ENCODE data around the gene CACNA1I. TPM values are rescaled to one million over a fixed set of nuclear protein-coding genes. Genes with fewer than 3 reads are reported as not detected.

Gene CACNA1I
- polyA plus RNA-seq, 3 donors = 0.09 to 0.10 (median 0.09) TPM

DNA sequence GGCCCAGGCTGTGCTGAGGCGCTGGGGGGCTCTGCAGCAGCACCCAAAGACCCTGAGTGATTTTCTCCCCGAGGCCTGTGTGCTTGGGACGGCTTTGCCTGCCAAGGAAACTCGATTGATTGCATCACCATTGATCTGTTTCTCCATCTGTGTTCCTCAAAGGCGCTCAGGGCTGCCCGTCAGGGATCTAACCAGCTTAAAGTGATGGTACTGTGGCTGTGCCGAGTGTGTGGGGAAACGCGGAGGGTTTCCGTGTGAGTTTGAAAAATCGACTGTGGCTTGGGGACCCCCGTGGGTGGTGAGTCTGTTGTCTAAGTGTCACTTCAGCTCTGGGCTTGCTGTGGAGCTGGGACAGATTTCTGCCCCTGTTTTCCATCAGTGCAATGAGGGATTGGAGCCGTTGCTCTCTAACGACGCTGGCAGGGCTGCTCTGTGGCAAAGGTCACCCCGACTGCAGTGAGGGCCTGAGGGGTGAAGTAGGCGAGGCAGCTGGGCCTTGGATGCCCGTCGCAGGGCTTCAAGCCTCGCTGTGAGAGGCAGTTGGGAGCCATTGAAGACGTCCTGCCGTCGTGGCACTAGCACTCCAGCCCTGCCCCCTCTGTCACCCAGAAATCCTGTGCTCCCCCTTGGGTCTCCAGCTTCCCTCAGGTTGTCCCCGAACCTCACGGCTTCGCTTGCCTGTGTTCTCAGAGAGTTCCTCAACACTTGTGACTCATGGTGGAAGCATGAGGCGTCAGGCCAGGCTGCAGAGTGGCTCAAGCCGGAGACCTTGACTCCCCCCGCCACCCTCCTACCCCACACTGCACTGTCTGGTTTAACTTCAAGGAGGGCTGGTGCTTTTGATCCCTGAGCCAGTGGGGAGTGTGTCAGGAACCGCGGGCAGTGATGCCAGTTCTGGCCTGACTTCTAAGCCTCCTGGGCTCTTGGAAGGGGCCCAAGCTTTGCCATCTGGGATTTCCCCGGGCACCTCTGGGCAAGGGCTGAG is 21.8 kb downstream of the CACNA1I start:
- DNase-seq (ENCODE audit: extremely low read depth in 1 of 11, low read depth in 9 of 11, low spot score in 4 of 11) = no peak

DNA sequence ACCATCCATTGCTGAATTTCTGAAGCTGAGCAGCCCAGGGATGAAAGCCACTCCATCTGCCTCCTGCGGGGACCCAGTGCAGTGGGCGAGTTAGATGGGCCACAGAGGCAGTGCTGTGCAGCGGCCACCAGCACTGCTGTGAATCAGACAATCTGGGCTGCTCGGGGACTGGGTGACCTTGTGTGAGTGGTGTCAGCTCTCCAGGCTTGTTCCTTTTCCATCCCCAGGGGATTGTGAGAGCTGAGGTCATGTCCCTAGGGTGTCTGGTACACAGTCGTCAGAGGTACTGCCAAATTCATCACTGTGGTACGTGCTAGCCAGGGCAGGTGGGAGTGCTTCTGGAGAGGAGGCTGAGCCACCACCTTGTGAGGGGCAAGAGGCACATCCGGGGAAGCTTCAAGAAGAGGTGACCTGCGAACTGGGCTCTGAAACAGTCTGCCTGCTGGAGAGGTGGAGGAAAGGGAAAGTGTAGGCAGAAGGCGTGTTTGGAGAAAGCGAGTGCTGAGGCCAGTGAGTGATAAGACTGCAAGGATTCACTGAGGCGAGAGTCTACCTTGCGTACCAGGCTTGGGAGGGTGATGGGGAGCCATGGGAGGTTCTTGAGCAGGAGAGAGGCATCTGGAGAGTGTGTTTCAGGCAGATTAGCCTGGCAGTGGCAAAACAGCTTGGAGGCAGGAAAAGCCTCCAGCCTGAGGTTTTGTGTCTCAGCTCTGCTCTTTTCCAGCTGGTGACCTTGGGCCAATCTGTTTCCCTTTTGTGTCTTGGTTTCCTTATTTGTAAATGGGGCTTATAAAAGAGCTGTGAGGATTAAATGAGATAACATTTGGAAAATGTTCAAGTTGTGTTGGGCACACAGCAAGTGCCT is 22.7 kb downstream of the CACNA1I start:
- DNase-seq (ENCODE audit: extremely low read depth in 1 of 11, low read depth in 9 of 11, low spot score in 4 of 11) = no peak

DNA sequence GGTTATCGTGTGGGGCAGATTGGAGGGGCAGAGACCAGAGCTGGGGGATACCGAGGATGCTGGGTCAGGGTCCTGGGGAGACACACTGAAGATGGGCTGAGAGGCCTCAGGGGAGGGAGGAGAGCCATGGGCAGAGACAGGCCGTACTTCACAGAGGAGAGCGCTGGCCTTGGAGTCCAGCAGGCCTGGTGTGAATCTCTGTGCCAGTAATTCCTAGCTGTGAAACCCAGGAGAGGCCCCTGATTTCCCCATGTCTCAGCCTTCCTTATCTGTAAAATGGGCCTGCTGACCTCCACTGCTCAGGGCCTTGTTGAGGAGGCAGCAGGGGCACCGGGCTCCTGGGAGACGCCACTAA is 23.4 kb downstream of the CACNA1I start:
- DNase-seq (ENCODE audit: extremely low read depth in 1 of 11, low read depth in 9 of 11, low spot score in 4 of 11) = no peak

DNA sequence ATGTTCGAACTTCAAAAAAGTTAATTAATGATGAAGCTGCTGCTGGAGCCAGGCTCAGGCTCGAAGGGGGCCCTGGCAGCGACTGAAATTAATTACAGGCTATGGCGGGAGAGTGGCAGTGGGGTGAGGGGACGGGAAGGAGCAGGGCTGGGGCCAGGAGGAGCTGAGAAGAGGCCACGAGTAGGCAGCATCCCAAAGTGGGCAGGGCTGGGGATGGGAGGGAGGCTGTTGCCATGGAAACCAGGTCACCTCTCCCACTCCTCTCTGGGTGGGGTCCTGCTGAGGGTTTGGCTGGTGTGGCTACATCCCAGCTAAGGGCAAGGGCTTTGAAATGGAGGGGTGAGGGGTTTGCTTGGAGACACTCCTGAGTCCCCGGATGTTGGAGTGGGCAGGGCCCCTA is 23.9 kb downstream of the CACNA1I start:
- no peak for DNase-seq (ENCODE audit: extremely low read depth in 1 of 11, low read depth in 9 of 11, low spot score in 4 of 11)

DNA sequence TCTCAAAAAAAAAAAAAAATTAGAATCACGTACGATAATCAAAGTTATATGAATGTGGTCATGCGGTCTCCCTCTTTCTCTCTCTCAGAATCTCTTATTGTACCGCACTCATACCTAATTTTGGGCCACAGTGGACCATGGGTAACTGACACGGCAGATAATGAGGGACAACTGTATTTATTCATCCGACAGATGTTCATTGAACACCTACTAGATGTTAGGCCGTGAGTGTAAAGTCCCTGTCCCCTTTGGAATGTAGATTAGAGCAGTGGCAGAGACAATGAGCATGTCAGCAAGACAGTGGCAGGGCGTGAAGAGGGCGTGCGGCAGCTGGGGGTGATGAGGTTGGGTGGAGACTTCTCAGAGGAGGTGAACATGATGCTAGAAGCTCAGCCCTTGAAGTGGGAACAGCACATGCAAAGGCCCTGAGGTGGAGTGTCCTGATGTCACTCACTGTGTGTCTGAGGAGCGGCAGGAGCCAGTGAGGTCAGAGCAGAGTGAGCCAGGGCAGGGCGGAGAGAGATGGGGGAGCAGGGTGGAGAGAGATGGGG is 25.1 kb downstream of the CACNA1I start:
- no peak for DNase-seq (ENCODE audit: extremely low read depth in 1 of 11, low read depth in 9 of 11, low spot score in 4 of 11)

DNA sequence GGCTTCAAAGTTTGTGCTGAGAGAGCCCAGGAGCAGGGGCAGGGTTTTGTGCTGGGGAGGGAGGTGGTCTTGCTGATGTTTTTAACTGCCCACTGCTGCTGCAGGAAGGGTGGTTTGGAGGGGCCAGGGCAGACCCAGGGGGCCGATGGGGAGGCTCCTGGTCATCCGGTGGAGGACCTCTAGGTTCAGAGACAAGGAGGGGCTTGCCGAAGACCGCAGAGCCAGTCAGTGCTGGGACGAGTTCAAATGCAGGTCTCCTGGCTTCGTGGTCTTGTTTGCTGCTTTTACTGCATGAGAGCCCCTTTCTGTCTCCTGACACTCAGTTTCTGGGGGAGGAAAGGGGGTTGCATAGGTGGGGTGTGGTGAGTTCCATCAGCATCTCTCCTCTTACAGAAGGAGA is 26.0 kb downstream of the CACNA1I start:
- no peak for DNase-seq (ENCODE audit: extremely low read depth in 1 of 11, low read depth in 9 of 11, low spot score in 4 of 11)

DNA sequence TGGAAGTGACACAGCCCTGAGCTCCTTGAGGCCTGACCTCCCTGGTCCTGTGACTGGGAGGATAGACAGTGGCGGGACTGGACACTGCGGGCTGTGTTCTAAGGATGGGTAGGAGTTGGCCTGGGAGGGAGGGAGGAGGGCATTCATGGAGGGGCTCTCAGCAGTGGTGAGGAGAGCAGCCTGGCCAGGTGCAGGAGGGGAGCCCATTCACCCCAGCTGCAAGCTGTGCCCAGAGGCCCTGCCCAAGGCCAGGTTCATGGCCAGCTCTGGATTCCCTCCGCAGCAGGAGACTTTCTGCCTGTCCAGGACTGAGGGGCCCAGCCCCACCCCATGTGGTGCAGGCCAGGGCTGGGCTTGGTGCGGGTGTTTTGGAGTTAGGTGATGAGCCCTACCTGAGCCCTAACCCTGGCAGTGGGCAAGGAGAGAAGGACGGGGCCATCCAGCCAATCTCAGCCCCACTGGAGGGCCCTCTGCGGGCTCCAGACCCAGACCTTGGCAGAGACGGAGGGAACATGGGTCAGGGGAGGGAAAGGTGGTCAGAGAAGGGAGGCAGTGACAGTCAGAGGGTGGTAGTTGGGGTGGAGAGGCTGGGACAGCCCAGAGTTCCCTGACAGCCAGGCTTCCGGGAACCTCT is 26.8 kb downstream of the CACNA1I start:
- no peak for DNase-seq (ENCODE audit: extremely low read depth in 1 of 11, low read depth in 9 of 11, low spot score in 4 of 11)

DNA sequence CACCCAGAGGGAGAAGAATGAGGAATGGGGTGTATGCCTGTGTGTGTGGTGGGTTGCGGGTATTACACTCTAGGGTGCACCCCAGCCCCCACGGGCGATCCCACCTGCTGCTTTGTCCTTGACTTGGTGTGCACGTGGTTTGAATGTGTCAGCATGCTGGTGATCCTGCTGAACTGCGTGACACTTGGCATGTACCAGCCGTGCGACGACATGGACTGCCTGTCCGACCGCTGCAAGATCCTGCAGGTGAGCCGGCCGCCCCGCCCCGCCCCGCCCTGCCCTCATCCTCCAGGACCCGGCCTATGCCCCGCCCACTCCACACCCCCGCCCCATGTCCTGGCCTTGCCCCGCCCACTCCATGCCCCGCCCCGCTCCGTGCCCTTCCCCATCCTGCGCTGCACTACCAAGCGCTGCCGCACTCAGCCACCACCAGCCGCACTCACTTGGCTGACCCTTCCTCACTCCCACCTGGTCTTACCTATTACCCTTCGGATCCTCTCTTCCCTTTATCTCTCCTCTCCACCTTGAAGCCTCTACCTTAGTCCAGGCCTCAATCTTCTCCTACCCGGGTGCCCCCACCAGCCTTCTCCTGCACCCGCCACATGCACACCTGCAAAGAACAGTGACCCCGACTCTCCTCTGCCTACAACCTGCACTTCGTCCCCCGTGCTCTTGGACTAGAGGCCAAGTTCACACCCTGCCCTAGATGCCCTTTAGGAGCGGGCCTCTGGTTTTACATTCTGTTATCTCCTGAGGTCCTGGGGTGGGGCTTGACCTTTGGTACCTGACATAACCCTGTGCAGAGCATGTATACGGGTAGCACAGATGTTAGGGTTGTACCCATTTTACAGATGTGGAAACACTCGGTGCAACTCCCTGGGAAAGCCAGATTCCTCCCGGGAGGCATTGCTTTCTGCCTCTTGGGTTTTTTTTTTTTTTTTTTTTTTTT is 27.7 kb downstream of the CACNA1I start:
- DNase-seq (ENCODE audit: extremely low read depth in 1 of 11, low read depth in 9 of 11, low spot score in 4 of 11) = no peak

DNA sequence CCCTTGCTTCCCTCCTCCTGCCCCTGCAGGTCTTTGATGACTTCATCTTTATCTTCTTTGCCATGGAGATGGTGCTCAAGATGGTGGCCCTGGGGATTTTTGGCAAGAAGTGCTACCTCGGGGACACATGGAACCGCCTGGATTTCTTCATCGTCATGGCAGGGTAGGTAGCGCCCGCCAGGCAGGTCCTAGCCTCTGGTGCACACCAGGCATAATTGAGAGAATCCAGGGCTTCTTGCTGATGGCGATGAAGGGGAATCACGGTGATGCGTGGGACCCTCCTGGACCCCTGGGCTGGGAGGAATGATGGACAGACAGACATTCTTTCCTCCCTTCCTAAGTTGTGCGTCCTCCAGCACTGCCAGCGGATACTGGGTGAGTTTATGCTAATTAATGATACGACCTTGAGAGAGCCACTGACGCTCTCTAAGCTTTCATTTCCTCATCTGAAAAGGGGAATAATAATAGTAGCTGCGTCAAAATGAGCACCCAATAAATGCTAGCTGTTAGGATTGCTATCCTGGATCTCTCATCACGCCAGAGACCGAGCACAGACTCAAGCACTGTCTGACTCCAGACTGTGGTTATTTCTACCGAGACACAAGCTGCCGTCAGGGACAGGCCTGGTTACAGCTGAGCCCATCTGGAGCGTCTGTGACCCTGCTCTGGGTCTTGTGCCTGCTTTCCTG is 30.1 kb downstream of the CACNA1I start:
- no peak for DNase-seq (ENCODE audit: extremely low read depth in 1 of 11, low read depth in 9 of 11, low spot score in 4 of 11)

DNA sequence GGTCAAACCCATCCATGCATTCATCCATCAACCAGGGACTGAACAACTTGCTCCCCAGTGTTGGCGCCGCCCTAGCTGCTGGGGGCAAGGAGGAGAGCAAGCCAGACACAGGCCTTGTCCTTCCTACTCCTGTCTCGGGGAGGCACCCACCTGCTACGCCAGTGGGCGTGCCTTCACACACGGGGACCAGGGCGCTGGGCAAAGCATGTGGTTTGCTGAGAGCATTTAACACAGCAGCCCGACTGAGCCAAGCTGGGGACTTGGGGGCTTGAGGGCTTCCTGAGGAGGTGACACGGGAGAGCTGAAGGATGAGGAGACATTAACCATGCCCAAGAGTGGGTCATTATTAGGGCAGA is 30.6 kb downstream of the CACNA1I start:
- DNase-seq (ENCODE audit: extremely low read depth in 1 of 11, low read depth in 9 of 11, low spot score in 4 of 11) = no peak

DNA sequence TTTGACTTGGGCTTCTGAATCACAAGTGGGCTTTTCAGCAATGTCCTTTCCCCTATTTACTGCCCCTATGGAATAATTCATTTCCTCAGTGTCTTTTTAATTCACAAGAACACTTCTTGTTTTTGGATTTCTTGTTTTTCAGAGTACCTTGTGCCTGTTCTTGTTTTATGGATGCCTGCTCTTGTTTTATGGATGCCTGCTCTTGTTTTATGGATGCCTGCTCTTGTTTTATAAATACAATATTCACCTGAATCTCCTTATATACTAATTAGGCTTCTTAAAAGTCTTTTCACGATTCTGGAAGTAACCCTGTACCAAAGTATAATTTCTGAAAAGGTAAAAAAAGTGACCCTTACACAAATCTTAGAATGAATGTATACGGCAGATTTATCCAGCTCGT is 32.8 kb downstream of the CACNA1I start:
- DNase-seq (ENCODE audit: extremely low read depth in 1 of 11, low read depth in 9 of 11, low spot score in 4 of 11) = no peak

DNA sequence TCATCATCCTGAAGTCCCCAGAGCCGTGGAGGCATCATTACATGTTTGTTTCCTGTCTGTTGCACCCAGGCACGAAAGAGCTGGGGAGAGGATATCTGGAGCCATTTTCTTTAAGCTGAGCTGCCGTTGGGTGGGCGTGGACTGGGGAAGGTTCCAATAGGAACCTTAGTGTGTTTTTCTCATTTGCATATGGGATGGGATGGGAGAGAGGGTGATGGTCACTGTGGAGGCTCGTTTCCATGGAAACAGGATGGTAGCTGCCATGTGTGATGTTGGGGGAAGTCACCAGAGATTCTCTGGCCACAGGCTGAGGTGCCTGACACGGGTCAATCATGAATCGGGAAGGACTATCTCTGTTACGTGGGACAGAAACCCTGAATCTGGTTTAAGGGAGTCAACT is 39.7 kb downstream of the CACNA1I start:
- no peak for DNase-seq (ENCODE audit: extremely low read depth in 1 of 11, low read depth in 9 of 11, low spot score in 4 of 11)

DNA sequence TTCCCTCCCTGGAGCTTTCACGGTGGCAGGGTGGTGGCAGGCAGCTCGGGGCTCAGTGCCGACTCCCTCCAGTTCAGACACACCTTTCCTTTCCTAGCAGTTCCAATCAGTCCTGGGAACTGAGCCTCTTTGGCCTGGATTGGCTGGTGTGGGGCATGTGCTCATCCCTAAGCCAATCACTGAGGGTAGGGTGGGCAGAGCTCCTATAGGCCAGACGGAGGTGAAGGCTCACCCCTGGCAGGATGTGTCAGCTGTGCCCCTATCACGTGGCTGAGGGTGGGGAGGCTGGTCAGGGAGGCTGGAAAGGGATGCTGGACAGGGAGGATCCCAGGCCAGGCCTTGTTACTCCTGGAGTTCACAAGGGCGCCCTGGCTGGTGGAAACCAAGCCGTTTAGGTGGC is 40.2 kb downstream of the CACNA1I start:
- no peak for DNase-seq (ENCODE audit: extremely low read depth in 1 of 11, low read depth in 9 of 11, low spot score in 4 of 11)

DNA sequence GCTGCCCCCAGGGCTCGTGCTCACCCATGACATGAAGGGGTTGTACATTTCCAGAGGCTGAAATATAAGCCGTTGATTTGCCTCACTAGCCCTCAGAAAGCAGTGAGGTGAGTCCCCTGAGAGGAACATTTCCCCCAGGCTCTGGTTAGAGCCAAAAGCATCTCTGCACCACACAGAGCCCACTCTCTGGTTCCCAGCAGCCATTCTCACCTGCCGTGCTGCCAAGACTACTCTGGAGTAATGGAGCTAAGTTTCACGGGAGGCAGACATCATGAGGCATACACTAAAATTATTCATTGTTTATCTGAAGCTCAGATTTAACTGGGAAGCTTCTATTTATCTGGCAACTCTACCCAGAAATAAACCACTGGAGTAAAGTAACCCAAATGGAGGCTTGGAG is 40.8 kb downstream of the CACNA1I start:
- no peak for DNase-seq (ENCODE audit: extremely low read depth in 1 of 11, low read depth in 9 of 11, low spot score in 4 of 11)

DNA sequence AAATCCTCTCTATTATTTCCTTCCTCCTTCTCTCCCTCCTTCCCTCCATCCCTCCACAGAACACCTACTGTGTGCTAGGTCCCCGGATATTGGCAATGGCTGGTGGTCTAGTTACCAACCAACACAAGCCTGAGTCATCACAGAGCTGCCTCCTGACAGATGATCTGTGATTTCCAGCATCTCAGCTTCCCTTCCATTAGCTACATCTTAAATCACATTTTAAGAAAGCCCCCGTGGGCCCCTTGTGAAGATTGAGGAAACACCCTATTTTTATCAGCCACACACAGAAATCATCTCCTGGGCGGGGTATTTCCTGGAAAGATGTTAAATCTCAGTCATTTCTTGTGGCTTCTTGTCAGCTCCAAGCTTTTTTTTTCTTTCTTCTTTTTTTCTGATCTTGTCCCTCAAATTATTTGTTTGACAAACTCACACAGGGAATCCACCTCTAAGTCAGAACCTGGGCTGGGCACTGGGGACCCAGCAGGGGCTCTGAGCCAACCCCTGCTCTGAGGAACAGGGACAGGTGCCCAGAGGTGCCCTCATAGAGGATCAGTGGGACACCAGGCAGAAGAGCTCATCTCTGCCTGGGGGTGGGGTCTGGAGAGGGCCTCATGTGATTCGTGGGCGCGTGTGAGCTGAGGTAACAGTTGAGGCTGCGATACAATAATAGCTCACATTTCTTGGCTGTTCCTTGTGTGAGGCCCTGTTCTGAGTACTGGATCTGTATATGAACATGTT is 42.4 kb downstream of the CACNA1I start:
- DNase-seq (ENCODE audit: extremely low read depth in 1 of 11, low read depth in 9 of 11, low spot score in 4 of 11) = no peak

DNA sequence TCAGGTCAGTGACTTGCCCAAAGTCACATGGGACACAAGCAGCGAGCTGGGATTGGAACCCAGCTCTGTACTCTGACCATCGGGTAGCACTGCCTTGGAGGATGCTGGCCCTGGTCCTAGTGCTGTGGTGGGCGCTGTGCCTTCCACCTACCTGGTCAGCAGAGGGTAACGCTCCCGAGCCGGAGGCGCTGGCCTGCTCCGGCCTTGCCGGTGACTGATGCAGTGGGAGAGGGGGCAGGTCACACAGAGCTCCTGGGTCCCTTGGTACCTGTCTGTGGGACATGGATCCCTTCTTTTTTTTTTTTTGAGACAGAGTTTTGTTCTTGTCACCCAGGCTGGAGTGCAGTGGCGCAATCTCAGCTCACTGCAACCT is 43.0 kb downstream of the CACNA1I start:
- DNase-seq (ENCODE audit: extremely low read depth in 1 of 11, low read depth in 9 of 11, low spot score in 4 of 11) = no peak

DNA sequence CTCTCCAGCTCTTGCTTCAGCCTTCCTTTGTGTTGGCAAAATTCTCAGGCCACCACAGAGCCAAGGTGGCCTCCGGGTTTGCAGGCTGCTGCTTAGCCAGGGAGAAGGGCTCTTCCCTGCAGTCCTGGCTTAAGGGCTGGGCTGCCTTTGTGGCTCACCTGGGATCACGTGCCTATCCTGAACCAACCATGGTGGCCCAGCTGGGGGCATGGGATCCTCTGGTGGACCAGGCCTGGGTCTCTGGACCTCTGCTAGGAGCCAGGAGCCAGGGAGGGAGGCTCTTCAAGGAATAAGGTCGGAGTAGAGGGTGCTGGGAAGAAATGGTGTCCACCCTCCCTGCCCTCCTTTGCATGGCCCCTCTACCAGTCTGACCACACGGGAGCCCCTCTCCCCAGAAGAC is 43.9 kb downstream of the CACNA1I start:
- no peak for DNase-seq (ENCODE audit: extremely low read depth in 1 of 11, low read depth in 9 of 11, low spot score in 4 of 11)

Data from renal cortex interstitium (tissue), 11 donors.